Cerebellar cortex (tissue), 1 donor: ENCODE data around the gene TNKS1BP1.
A peak's percentile ranks its signal among the peaks of the same experiment; 100 is the strongest.
"Not testable (repeated sequence)": the region's sequence is repeated elsewhere in the genome, so short reads cannot be mapped to it uniquely, and the experiment has no call there.

Experiments used
- DNase-seq: peaks from one replicate; pipeline ENCODE4 v3.0.0-alpha.2; 2015; ENCODE audit warnings: low spot score

Gene TNKS1BP1

GRCh38 chr11:57324886-57325734 is at the start of gene TNKS1BP1:
Gene TNKS1BP1, minus strand, starts transcription at chr11:57324952. Its CDS starts 3,067 bp downstream, at chr11:57321885.
- DNase-seq, result peak; percentile 97

GRCh38 chr11:57373146-57373545 is 48.4 kb upstream of the TNKS1BP1 start:
- no peak for DNase-seq

- no peak for DNase-seq
Observed at GRCh38 chr11:57370941-57371340, 46.2 kb upstream of the TNKS1BP1 start.

- no peak for DNase-seq
Observed at GRCh38 chr11:57370251-57370650, 45.5 kb upstream of the TNKS1BP1 start.

- no peak for DNase-seq
Observed at GRCh38 chr11:57368845-57369232, 44.1 kb upstream of the TNKS1BP1 start.

GRCh38 chr11:57368106-57368844 is 43.5 kb upstream of the TNKS1BP1 start:
- no peak for DNase-seq

GRCh38 chr11:57364851-57365660 is 40.3 kb upstream of the TNKS1BP1 start:
- DNase-seq, result no peak

GRCh38 chr11:57363131-57364080 is 38.7 kb upstream of the TNKS1BP1 start:
- DNase-seq, result no peak

- no peak for DNase-seq
Observed at GRCh38 chr11:57361926-57362325, 37.2 kb upstream of the TNKS1BP1 start.

- DNase-seq, result not testable (repeated sequence)
Observed at GRCh38 chr11:57361420-57361819, 36.7 kb upstream of the TNKS1BP1 start.

GRCh38 chr11:57360991-57361390 is 36.2 kb upstream of the TNKS1BP1 start:
- no peak for DNase-seq

GRCh38 chr11:57359896-57360690 is 35.3 kb upstream of the TNKS1BP1 start:
- no peak for DNase-seq

GRCh38 chr11:57359396-57359795 is 34.6 kb upstream of the TNKS1BP1 start:
- no peak for DNase-seq

- DNase-seq, result no peak
Observed at GRCh38 chr11:57358991-57359390, 34.2 kb upstream of the TNKS1BP1 start.

GRCh38 chr11:57358543-57358961 is 33.8 kb upstream of the TNKS1BP1 start:
- DNase-seq, result no peak

GRCh38 chr11:57357856-57358255 is 33.1 kb upstream of the TNKS1BP1 start:
- no peak for DNase-seq

GRCh38 chr11:57357310-57357709 is 32.6 kb upstream of the TNKS1BP1 start:
- no peak for DNase-seq

- DNase-seq, result no peak
Observed at GRCh38 chr11:57356268-57356667, 31.5 kb upstream of the TNKS1BP1 start.

GRCh38 chr11:57354699-57355098 is 29.9 kb upstream of the TNKS1BP1 start:
- no peak for DNase-seq

GRCh38 chr11:57353852-57354251 is 29.1 kb upstream of the TNKS1BP1 start:
- no peak for DNase-seq
